ENCODE results near the gene MPG.
A peak's percentile ranks its signal among the peaks of the same experiment; 100 is the strongest.

The MPG gene

DNA sequence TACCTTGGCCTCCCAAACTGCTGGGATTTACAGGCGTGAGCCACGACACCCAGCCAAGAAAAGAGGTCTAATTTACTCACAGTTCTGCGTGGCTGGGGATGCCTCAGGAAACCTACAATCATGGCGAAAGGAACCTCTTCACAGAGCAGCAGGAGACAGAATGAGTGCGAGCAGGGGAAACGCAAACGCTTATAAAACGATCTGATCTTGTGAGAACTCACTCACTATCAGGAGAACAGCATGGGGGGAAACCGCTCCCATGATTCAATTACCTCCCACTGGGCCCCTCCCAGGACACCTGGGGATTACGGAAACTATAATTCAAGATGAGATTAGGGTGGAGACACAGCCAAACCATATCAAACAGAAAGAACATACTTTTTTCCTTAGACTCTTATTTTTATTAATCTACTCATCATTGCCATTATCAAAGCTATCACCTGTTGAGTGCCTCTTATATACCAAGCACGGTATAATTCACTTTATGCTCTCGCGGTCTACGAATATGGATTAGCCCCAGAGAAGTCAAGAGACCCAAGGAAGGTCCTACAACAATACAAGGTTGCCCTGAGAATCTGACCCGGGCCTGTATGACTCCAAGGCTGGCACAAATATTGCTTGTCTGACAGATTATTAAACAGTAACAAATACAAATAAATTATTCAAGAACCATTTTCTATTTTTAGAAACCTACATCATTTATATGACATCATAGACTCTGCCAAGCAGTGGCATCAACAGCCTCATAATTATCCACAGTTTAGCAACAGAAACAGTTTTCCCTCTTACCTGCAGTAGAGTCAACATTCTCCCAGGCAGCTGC, 27.0 kb upstream of the MPG start:
- DNase-seq = no peak

DNA sequence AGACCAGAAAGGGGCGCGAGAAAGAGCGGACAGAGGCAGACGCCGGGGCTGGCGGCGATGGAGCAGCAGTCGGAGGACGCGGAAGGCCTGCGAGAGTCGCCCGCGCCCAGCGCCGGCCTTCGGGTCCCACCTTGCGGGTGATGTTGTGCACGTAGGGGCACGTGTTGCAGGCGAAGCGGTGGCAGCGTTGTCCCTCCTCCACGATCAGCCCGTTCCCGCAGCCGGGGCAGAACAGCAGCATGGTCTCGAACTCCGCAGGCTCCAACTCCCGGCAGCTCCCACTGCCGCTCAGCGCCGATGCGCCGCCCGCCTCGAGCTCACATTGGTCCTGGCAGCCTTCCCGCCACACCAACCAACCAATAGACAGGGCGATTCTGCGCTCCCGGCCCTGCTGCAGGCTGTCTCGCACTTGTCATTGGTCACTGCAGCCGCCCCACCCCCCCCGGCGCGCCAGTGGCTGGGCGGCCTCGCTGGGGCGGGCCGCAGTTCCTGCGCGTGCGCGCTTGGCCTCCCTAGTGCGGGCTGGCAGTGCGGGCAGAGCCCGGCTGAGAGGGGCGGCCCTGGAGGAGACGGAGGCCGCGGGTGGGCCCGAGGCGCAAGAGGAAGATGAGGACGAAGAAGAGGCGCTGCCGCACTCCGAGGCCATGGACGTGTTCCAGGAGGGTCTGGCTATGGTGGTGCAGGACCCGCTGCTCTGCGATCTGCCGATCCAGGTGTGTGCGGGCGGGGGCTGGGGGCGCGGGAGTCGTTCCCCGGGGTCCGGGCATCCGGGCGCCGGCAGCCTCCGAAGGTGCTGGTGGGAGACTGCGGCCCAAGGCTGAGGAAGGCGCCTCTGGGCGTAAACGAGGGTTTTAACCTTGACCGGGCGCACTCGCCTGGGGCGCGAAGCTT, 24.4 kb upstream of the MPG start, which contains the start of the genes POLR3K and SNRNP25:
POLR3K (minus strand) TSS at position 263 of the 891 bp plus-strand sequence; CDS start at position 241, 22 bp downstream.
SNRNP25 (plus strand) TSS at position 483 of the 891 bp plus-strand sequence; CDS start at position 672, 189 bp downstream.
- DNase-seq = peak; percentile 86 to 95

DNA sequence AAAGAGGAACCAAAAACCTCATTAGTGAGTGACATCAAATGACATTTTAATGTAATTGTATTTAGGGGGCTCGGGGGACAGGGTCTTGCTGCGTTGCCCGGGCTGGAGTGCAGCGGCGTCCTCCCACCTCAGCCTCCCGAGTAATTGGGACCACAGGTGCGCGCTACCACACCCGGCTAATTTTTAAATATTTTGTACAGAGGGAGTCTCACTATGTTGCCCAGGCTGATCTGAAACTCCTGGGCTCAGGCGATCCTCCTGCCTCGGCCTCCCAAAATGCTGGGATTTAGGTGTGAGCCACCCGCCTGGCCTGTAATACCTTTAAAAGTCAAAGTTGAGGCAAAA, 23.8 kb upstream of the MPG start:
- DNase-seq = no peak

- DNase-seq = no peak
Observed at GRCh38 chr16:55571-56136, 22.4 kb upstream of the MPG start.

DNA sequence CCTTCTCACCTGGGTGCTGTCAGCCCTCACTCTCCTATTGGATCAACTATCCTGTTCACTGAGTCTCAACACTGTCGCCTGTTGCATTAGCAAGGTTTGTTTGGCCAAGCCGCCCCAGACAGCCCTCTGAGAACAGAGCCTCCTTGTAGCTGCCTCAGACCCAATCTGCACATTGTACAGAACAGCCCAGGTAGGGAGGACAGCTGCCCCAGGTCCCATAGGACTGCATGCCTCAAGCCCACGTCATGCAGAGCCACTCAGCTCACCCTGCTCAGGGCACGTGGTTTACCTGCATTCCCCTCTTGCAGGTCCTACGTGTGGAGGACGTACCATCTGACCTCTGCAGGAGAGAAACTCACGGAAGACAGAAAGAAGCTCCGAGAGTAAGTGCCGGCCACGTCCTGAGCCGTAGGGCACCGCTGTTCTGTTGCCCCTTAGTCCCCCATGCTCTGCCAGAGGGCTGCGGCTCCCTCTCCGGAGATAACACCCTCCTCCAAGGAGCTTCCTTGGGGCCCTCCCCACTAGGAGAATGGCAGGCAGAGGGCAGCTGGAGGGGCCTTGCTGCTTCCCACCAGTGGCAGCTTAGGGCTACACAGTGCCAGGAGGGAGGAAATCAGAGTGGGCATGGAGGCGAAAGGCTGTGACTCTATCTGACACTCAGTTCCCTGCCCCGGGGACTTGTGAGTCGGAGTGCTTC, 21.6 kb upstream of the MPG start:
- no peak for DNase-seq

- DNase-seq = no peak
Observed at GRCh38 chr16:57711-58110, 20.3 kb upstream of the MPG start.

DNA sequence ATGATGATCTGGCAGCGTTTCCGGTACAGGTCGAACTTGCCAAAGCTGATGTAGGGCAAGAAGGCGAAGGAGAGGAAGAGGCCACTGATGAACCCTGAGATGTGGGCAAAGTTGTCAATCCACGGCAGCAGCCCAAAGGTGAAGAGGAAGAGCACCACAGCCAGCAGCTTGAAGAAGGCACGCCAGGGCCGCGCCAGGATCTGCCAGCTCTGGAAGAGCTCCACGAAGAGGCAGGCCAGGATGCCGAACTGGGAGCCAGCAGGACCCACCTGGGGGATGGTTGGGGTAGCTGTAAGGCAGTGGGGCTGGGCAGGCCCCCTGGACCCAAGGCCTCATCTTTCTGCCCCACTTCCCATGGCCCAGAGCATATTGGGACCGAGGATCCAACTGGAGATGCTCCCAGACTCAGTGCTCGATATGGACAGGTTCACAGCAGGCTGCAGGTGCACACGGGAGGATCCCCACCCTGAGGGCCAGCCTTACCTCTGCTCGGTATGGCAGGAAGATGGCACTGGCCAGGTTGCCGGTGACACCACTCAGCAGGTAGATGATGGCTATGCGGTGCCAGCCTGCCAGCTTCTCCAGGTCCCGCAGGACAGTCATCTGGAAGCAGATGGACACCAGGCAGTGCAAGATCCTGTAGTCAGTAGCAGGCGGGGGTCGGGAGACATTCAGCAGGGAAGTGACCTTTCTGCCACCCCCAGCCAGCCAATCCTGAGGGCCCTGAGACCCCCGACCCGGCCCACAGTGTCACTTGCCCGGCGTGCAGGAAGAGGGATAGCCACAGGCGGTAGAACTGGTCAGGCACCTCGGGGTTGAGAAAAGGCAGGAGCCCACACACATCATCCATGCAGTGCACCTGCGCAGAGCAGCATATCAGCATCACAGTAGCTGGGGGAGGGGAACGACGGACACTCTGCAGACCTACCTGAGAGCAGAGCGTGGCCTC, 19.3 kb upstream of the MPG start:
- DNase-seq = no peak

- no peak for DNase-seq
Observed at GRCh38 chr16:59440-60059, 18.5 kb upstream of the MPG start.

DNA sequence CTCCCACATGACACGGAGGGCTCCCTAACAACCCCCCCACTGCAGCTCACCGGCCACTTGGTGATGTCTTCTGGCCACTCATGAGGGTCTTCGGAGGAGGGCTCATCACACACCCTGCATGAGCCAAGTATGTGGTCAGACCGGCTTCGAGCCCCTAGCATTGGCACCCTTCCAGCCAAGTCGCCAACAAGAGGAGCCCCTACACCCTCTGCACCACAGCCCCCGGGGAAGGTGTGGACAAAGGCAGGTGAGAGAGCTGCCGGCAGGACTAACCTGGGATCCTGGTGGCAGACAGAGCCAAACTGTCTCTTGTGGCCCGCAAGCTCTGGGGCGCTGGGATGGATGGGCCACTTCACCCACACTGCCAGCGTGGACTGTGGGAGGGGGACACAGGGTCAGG, 17.9 kb upstream of the MPG start:
- DNase-seq = no peak

- DNase-seq = peak in 1 of 2 experiments; percentile 35
Observed at GRCh38 chr16:60929-61878, 16.8 kb upstream of the MPG start.

DNA sequence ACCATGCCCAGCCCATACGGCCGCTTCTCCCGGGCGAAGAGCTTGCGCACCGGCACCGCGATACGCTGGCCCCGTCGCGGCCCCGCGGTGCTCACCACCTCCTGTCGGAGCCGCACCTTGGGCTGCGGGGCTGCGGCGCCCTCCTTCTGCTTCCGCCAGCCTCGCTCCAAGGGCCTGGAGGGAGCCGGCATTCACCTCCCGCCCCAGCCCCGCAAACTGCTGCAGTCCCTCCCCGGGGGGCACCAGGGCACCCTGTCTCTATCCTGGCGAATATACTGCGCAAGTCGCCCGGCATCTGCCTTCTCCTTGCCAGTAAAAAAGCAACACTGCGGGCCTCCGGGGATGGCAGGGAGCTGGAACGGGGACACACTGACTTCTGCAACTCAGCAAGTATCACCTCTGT, 16.1 kb upstream of the MPG start:
- no peak for DNase-seq

GRCh38 chr16:62283-62967, 15.6 kb upstream of the MPG start:
- DNase-seq = no peak

DNA sequence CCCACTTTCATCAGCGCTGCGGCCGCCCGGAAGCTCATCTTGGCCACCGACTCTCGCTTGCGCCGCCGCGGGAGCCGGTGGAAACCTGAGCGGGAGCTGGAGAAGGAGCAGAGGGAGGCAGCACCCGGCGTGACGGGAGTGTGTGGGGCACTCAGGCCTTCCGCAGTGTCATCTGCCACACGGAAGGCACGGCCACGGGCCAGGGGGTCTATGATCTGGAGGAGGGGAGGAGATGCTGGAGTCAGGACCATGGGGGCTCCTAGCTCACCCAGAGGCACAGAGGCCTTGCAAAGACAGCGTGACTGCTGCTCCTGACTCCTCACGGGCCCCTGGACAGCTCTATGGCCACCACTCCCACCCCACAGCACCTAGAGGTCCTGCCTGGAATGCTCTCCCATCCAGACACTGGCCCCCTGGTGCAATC, 15.0 kb upstream of the MPG start:
- DNase-seq = no peak

GRCh38 chr16:63466-63865, 14.6 kb upstream of the MPG start:
- no peak for DNase-seq

DNA sequence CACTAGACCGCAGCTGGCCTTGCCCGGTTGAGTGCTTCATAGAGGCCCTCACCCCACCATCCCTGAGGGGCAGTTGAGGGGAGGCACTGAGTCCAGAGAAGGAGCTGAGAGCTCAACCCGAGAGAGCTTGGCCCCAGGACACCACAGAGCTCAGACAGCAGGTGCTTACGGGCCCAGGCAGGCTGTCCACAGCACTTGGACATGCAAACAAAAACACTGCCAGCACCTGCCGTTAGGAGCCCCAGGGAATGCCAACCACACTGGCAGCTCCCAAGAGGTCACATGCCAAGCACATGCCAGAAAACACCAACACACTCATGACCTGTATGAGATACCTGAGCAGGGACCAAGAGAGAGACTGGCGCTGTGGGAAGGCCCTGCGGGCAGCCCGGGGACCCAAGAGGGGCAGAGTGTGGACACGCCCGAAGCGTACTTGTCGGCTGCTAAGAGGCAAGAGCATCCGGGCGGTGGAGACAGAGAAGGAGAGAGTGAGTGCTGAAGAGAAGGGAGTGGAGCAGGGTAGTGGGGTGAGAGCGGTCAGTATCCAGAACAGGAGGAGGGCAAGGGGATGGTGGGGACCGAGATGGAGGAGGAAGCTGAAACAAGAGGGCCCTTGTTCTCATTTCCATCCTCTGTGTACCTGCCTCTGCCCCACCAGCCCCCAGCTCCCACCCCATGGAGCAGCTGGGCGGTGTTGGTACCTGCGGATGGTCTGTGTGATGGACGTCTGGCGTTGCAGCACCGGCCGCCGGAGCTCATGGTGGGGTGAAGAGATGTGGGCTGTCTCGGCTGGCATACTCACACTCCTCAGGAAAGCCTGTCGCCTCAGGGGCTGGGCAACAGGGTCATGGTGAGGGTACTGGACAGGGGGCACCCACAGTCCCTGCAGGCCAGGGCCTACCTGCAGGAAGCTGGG, 13.8 kb upstream of the MPG start:
- DNase-seq = peak in 1 of 2 experiments; percentile 51

DNA sequence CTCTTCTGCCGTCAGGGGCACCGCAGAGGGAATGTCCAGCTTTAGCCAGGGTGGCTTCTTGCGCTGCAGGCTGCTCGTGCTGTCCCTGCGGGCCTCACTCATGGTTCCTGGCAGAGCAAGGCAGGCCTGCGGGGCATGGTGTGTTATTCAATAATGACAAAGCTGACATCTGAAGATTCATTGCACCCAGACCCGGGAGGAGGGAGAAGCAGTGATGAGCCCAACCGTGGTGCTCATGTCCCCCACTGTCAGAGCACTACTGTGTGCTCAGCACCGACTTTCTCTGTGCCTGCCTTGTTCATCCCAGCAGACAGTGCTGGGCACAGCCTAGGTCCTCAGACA, 13.1 kb upstream of the MPG start:
- DNase-seq = no peak

- peak in 1 of 2 experiments; percentile 76 for DNase-seq
Observed at GRCh38 chr16:65745-66144, 12.3 kb upstream of the MPG start.
